ENCODE data around the gene ICE2. TPM values are rescaled to one million over a fixed set of nuclear protein-coding genes. Genes with fewer than 3 reads are reported as not detected.

The ICE2 gene
- total RNA-seq, 1 experiment from 2014 or later, result 62.8 TPM

- no peaks in the 10 kb centered on the region for H3K9me3 ChIP-seq (ENCODE audit: control insufficient read depth in 1 of 2, insufficient read depth in 1 of 2, low read depth in 1 of 2, low read length in 2 of 2)
- H3K4me2 ChIP-seq (ENCODE audit: low read length), result no peak overlapping the region
- no peaks in the 10 kb centered on the region for H3K9me2 ChIP-seq (ENCODE audit: insufficient read depth)
- no peaks in the 10 kb centered on the region for H3K27me3 ChIP-seq (ENCODE audit: insufficient read depth, low read length)
- DNase-seq (ENCODE audit: low read depth, low spot score), result no peak
- no peaks in the 10 kb centered on the region for H3K36me3 ChIP-seq (ENCODE audit: control insufficient read depth in 1 of 2, insufficient read depth in 2 of 2, low read length in 2 of 2)
- BruUV-seq (replicated peaks), result no TSS peak
- POLR2A ChIA-PET, result no interaction called here
- H3K79me2 ChIP-seq (ENCODE audit: insufficient read depth, low read length), result no peaks in the 10 kb centered on the region
- RAD21 ChIA-PET (ENCODE audit: low non-redundant PET in 1 of 2, low total read pairs in 2 of 2, uncharacterized antibody in 2 of 2, unreplicated experiment in 2 of 2), result no interaction called here
- H3K4me3 ChIP-seq (replicated peaks in 1 of 2; ENCODE audit: low read depth in 1 of 2, low read length in 2 of 2), result no peak overlapping the region
- H3K27ac ChIP-seq (ENCODE audit: low read depth, low read length), result no peak overlapping the region
- ATAC-seq, result no peak
- TF ChIP-seq TCF7L2 (IDR thresholded peaks at IDR 0.05; ENCODE audit: borderline replicate concordance, extremely low read depth, insufficient read depth, insufficient read length), result no peak
- no peak for TF ChIP-seq ZNF274 (IDR thresholded peaks at IDR 0.05; ENCODE audit: low read depth, low read length)
- no peak for TF ChIP-seq SP1 (IDR thresholded peaks at IDR 0.05; ENCODE audit: low read depth)
- no peak for TF ChIP-seq SIN3A (IDR thresholded peaks at IDR 0.05; ENCODE audit: low read depth)
- CTCF ChIA-PET, result interaction anchor here (0.6 to 3.4 kb wide), 10 partner anchors 9 to 1326 kb away, joined by 3 to 28 read pairs (median 4); no protein-coding TSS in a partner anchor
- peaks cover 0 to 7% of the 10 kb centered on the region in 2 experiments; a peak in 2 of 4 replicates for H3K4me1 ChIP-seq (ENCODE audit: control insufficient read depth in 1 of 2, insufficient read depth in 2 of 2, low read length in 2 of 2)
- no peak overlapping the region for H3K9ac ChIP-seq (ENCODE audit: low read length)
- no peak overlapping the region for H2AFZ ChIP-seq (ENCODE audit: low read depth, low read length, poor library complexity, severe bottlenecking)
- intact Hi-C loops (cut with micrococcal nuclease), result loop anchor here (5.0 kb wide), 1 partner anchor 151 kb away; no protein-coding TSS in a partner anchor
- no peaks in the 10 kb centered on the region for H4K20me1 ChIP-seq (ENCODE audit: insufficient read depth)
Measured at GRCh38 chr15:60508442-60508841, 29.5 kb upstream of the ICE2 start.

GRCh38 chr15:60507596-60508424 is 28.9 kb upstream of the ICE2 start:
- BruUV-seq (replicated peaks), result no TSS peak
- ChIA-PET RAD21 (ENCODE audit: low non-redundant PET in 1 of 2, low total read pairs in 2 of 2, uncharacterized antibody in 2 of 2, unreplicated experiment in 2 of 2) (no interaction called here), POLR2A (no interaction called here), CTCF (interaction anchor here (0.6 to 3.4 kb wide), 9 partner anchors 10 to 1326 kb away, joined by 3 to 28 read pairs (median 4); no protein-coding TSS in a partner anchor)
- Histone ChIP-seq H3K4me3 (replicated peaks in 1 of 2; ENCODE audit: low read depth in 1 of 2, low read length in 2 of 2) (no peak overlapping the region), H3K27ac (ENCODE audit: low read depth, low read length) (no peak overlapping the region), H3K27me3 (ENCODE audit: insufficient read depth, low read length) (no peaks in the 10 kb centered on the region), H3K9me2 (ENCODE audit: insufficient read depth) (no peaks in the 10 kb centered on the region), H3K79me2 (ENCODE audit: insufficient read depth, low read length) (no peaks in the 10 kb centered on the region), H3K4me1 (ENCODE audit: control insufficient read depth in 1 of 2, insufficient read depth in 2 of 2, low read length in 2 of 2) (peaks cover 0 to 7% of the 10 kb centered on the region in 2 experiments; a peak in 2 of 4 replicates), H3K9ac (ENCODE audit: low read length) (no peak overlapping the region), H4K20me1 (ENCODE audit: insufficient read depth) (no peaks in the 10 kb centered on the region), H3K36me3 (ENCODE audit: control insufficient read depth in 1 of 2, insufficient read depth in 2 of 2, low read length in 2 of 2) (no peaks in the 10 kb centered on the region), H2AFZ (ENCODE audit: low read depth, low read length, poor library complexity, severe bottlenecking) (no peak overlapping the region), H3K4me2 (ENCODE audit: low read length) (peak overlapping the region; percentile 27), H3K9me3 (ENCODE audit: control insufficient read depth in 1 of 2, insufficient read depth in 1 of 2, low read depth in 1 of 2, low read length in 2 of 2) (no peaks in the 10 kb centered on the region)
- peak; percentile 54 for DNase-seq (ENCODE audit: low read depth, low spot score)
- intact Hi-C loops (cut with micrococcal nuclease), result loop anchor here (5.0 kb wide), 1 partner anchor 151 kb away; no protein-coding TSS in a partner anchor
- TF ChIP-seq ZNF274 (IDR thresholded peaks at IDR 0.05; ENCODE audit: low read depth, low read length), result no peak
- no peak for TF ChIP-seq SIN3A (IDR thresholded peaks at IDR 0.05; ENCODE audit: low read depth)
- peak; percentile 34 to 96 (median 89); a peak in 5 of 6 replicates for TF ChIP-seq CTCF (IDR thresholded peaks at IDR 0.05 in 2 of 3, conservative IDR thresholded peaks at IDR 0.05 in 1 of 3; ENCODE audit: borderline replicate concordance in 1 of 3, insufficient read depth in 1 of 3, low read depth in 2 of 3, low read length in 2 of 3)
- peak; percentile 60 for TF ChIP-seq RAD21 (IDR thresholded peaks at IDR 0.05; ENCODE audit: low read depth)
- ATAC-seq, result peak; percentile 87

All from HCT116 (cell line).